ENCODE measurements around the gene GPATCH8.

The GPATCH8 gene

GRCh38 chr17:44436336-44436735, 66.9 kb downstream of the GPATCH8 start:
- H4K20me1 ChIP-seq (ENCODE audit: insufficient read depth) = no peaks in the 10 kb centered on the region
- H3K27me3 ChIP-seq (ENCODE audit: insufficient read depth, low read depth) = no peaks in the 10 kb centered on the region
- no peak for TF ChIP-seq CTCF (conservative IDR thresholded peaks at IDR 0.05; ENCODE audit: low read depth, low read length)
- no peaks in the 10 kb centered on the region; the same call in 1 of the 2 replicates for H3K36me3 ChIP-seq (ENCODE audit: insufficient read depth)
- no peak overlapping the region for H3K4me2 ChIP-seq
- peaks cover 21% of the 10 kb centered on the region; the same call in 1 of the 2 replicates for H3K79me2 ChIP-seq (ENCODE audit: insufficient read depth, low read depth)
- no peak overlapping the region for H3K9ac ChIP-seq
- peaks cover 77% of the 10 kb centered on the region for H3K4me1 ChIP-seq (ENCODE audit: low read depth, poor library complexity, severe bottlenecking)
- H3K27ac ChIP-seq = no peak overlapping the region
- H3K4me3 ChIP-seq (IDR thresholded peaks at IDR 0.05; ENCODE audit: insufficient read depth, low read depth, low read length) = no peak overlapping the region
- H2AFZ ChIP-seq (ENCODE audit: low read depth) = no peak overlapping the region

- H3K27ac ChIP-seq = no peak overlapping the region
- H3K27me3 ChIP-seq (ENCODE audit: insufficient read depth, low read depth) = no peaks in the 10 kb centered on the region
- H3K4me3 ChIP-seq (IDR thresholded peaks at IDR 0.05; ENCODE audit: insufficient read depth, low read depth, low read length) = no peak overlapping the region
- H2AFZ ChIP-seq (ENCODE audit: low read depth) = no peak overlapping the region
- H3K4me2 ChIP-seq = no peak overlapping the region
- peaks cover 9% of the 10 kb centered on the region; the same call in 1 of the 2 replicates for H3K79me2 ChIP-seq (ENCODE audit: insufficient read depth, low read depth)
- H3K9ac ChIP-seq = no peak overlapping the region
- H3K36me3 ChIP-seq (ENCODE audit: insufficient read depth) = no peaks in the 10 kb centered on the region; the same call in 1 of the 2 replicates
- H3K4me1 ChIP-seq (ENCODE audit: low read depth, poor library complexity, severe bottlenecking) = peaks cover 49% of the 10 kb centered on the region
- H4K20me1 ChIP-seq (ENCODE audit: insufficient read depth) = no peaks in the 10 kb centered on the region
- TF ChIP-seq CTCF (conservative IDR thresholded peaks at IDR 0.05; ENCODE audit: low read depth, low read length) = no peak
These were observed 70.7 kb downstream of the GPATCH8 start for GRCh38 chr17:44432254-44433157.

DNA sequence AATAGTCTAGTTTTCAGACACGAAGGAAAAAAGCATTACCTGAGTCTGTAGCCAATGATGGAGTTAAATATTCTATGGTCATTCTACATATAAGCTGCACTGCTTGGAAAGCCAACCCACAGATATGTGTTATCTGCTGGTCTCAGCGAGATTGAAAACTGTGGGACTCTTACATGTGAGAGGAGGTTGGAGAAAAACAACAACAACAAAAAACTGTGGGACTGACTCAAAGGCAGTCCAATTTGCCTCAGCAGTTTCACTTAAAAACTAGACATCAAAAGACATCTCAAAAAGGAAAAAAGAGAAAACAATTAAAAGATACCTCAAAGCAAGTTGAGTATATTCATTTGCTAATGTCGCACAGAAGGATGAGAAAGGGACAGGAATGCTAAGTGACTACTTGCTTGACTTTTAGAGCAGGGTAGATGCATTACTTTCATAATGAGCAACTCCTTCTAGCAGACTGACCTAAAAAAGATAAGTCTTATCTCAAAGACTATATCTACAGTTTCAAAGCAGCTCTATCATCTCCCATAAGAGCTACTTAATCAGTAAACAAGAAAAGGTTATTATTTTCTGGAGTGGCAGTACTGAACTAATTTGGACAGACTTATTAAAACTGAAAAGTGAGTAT, 78.3 kb downstream of the GPATCH8 start:
- Histone ChIP-seq H3K27me3 (ENCODE audit: insufficient read depth, low read depth) (no peaks in the 10 kb centered on the region), H3K36me3 (ENCODE audit: insufficient read depth) (no peaks in the 10 kb centered on the region), H3K27ac (peak overlapping the region; percentile 52; the same call in 1 of the 2 replicates), H3K9ac (no peak overlapping the region), H2AFZ (ENCODE audit: low read depth) (no peak overlapping the region), H3K79me2 (ENCODE audit: insufficient read depth, low read depth) (peaks cover 5% of the 10 kb centered on the region; the same call in 1 of the 2 replicates), H3K4me2 (peak overlapping the region; percentile 47), H4K20me1 (ENCODE audit: insufficient read depth) (no peaks in the 10 kb centered on the region; the same call in 1 of the 2 replicates), H3K4me3 (IDR thresholded peaks at IDR 0.05; ENCODE audit: insufficient read depth, low read depth, low read length) (no peak overlapping the region), H3K4me1 (ENCODE audit: low read depth, poor library complexity, severe bottlenecking) (peaks cover 46% of the 10 kb centered on the region)
- TF ChIP-seq CTCF (conservative IDR thresholded peaks at IDR 0.05; ENCODE audit: low read depth, low read length) = no peak

DNA sequence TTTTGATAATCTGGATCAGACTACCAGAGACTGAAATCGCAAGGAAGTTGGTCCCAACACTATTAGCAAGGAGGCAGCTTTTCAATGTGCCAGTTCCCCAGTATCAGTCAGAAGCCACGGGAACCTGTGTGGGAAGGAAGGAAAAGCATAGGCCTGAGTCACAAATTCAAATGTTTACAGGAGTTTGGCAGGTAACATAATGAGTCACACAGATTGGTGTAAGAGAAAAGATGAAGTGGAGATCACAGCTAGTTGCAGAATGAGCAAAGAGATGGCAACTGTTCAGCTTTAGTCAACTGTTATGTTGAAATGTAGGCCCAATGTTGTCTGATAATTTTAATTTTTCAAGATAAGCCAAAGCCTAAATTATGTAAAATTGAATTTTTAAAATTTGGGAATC, 85.7 kb downstream of the GPATCH8 start:
- Histone ChIP-seq H3K27ac (no peak overlapping the region), H3K4me1 (ENCODE audit: low read depth, poor library complexity, severe bottlenecking) (peaks cover 15% of the 10 kb centered on the region), H3K36me3 (ENCODE audit: insufficient read depth) (no peaks in the 10 kb centered on the region), H4K20me1 (ENCODE audit: insufficient read depth) (no peaks in the 10 kb centered on the region), H3K4me2 (no peak overlapping the region), H3K9ac (no peak overlapping the region), H3K4me3 (IDR thresholded peaks at IDR 0.05; ENCODE audit: insufficient read depth, low read depth, low read length) (no peak overlapping the region), H3K79me2 (ENCODE audit: insufficient read depth, low read depth) (no peaks in the 10 kb centered on the region), H2AFZ (ENCODE audit: low read depth) (no peak overlapping the region), H3K27me3 (ENCODE audit: insufficient read depth, low read depth) (no peaks in the 10 kb centered on the region)
- no peak for TF ChIP-seq CTCF (conservative IDR thresholded peaks at IDR 0.05; ENCODE audit: low read depth, low read length)
